Measurements from ENCODE around the gene OSBPL2. TPM values are rescaled to one million over a fixed set of nuclear protein-coding genes. Genes with fewer than 3 reads are reported as not detected.

Gene OSBPL2
- total RNA-seq, 1 donor from 2014 or later = 28.4 TPM

- H3K79me2 ChIP-seq (ENCODE audit: low read depth) = no peaks in the 10 kb centered on the region
- no peak overlapping the region for H2AFZ ChIP-seq (replicated peaks)
- H3K27ac Mint-ChIP-seq = no peak overlapping the region
- no peaks in the 10 kb centered on the region for H3K4me1 Mint-ChIP-seq
- no peaks in the 10 kb centered on the region for H3K9me3 Mint-ChIP-seq
- no peaks in the 10 kb centered on the region for H3K27me3 Mint-ChIP-seq (ENCODE audit: insufficient read depth, low read depth)
- H3K27me3 ChIP-seq = no peaks in the 10 kb centered on the region
- no peak overlapping the region for H3K4me3 Mint-ChIP-seq
- H3K4me1 ChIP-seq = no peaks in the 10 kb centered on the region
- no peak overlapping the region for H3K4me3 ChIP-seq
- no peak overlapping the region for H3K9ac ChIP-seq
- no peaks in the 10 kb centered on the region for H3K9me3 ChIP-seq (ENCODE audit: low read depth)
- no peaks in the 10 kb centered on the region for H3F3A ChIP-seq (ENCODE audit: low read depth)
- H3K4me2 ChIP-seq = no peak overlapping the region
- H3K36me3 ChIP-seq = peaks cover 1% of the 10 kb centered on the region
- no peak for TF ChIP-seq EZH2 (IDR thresholded peaks at IDR 0.05)
- TF ChIP-seq EZH2phosphoT487 (IDR thresholded peaks at IDR 0.05) = no peak
- no peak for TF ChIP-seq CTCF (IDR thresholded peaks at IDR 0.05)
- H3K36me3 Mint-ChIP-seq = peaks cover 4% of the 10 kb centered on the region
- H4K20me1 ChIP-seq (ENCODE audit: low read depth) = no peaks in the 10 kb centered on the region
- no peak overlapping the region for H3K27ac ChIP-seq
- no peak for DNase-seq (ENCODE audit: low spot score)
These were observed 92.4 kb downstream of the OSBPL2 start for GRCh38 chr20:62330576-62331317.

GRCh38 chr20:62331347-62331746 lies 93.0 kb downstream of the OSBPL2 start:
- Histone ChIP-seq H3K4me2 (no peak overlapping the region), H3K79me2 (ENCODE audit: low read depth) (no peaks in the 10 kb centered on the region), H4K20me1 (ENCODE audit: low read depth) (no peaks in the 10 kb centered on the region), H3K27me3 (no peaks in the 10 kb centered on the region), H3K27ac (no peak overlapping the region), H3F3A (ENCODE audit: low read depth) (no peaks in the 10 kb centered on the region), H3K36me3 (no peaks in the 10 kb centered on the region), H3K9ac (no peak overlapping the region), H3K4me1 (no peaks in the 10 kb centered on the region), H3K9me3 (ENCODE audit: low read depth) (no peaks in the 10 kb centered on the region), H2AFZ (replicated peaks) (no peak overlapping the region), H3K4me3 (no peak overlapping the region)
- Mint-ChIP-seq H3K27me3 (ENCODE audit: insufficient read depth, low read depth) (no peaks in the 10 kb centered on the region), H3K36me3 (no peaks in the 10 kb centered on the region), H3K4me3 (no peak overlapping the region), H3K27ac (peak overlapping the region; percentile 79), H3K9me3 (no peaks in the 10 kb centered on the region), H3K4me1 (no peaks in the 10 kb centered on the region)
- DNase-seq (ENCODE audit: low spot score) = no peak
- TF ChIP-seq EZH2 (IDR thresholded peaks at IDR 0.05) (no peak), EZH2phosphoT487 (IDR thresholded peaks at IDR 0.05) (no peak), CTCF (IDR thresholded peaks at IDR 0.05) (no peak)

GRCh38 chr20:62332421-62332820 lies 94.1 kb downstream of the OSBPL2 start:
- Histone ChIP-seq H3K36me3 (no peaks in the 10 kb centered on the region), H4K20me1 (ENCODE audit: low read depth) (no peaks in the 10 kb centered on the region), H3F3A (ENCODE audit: low read depth) (no peaks in the 10 kb centered on the region), H3K9ac (no peak overlapping the region), H2AFZ (replicated peaks) (no peak overlapping the region), H3K4me3 (no peak overlapping the region), H3K4me2 (no peak overlapping the region), H3K27ac (no peak overlapping the region), H3K9me3 (ENCODE audit: low read depth) (no peaks in the 10 kb centered on the region), H3K27me3 (no peaks in the 10 kb centered on the region), H3K79me2 (ENCODE audit: low read depth) (no peaks in the 10 kb centered on the region), H3K4me1 (no peaks in the 10 kb centered on the region)
- no peak overlapping the region for H3K27ac Mint-ChIP-seq
- no peaks in the 10 kb centered on the region for H3K27me3 Mint-ChIP-seq (ENCODE audit: insufficient read depth, low read depth)
- no peaks in the 10 kb centered on the region for H3K4me1 Mint-ChIP-seq
- H3K9me3 Mint-ChIP-seq = no peaks in the 10 kb centered on the region
- H3K4me3 Mint-ChIP-seq = no peak overlapping the region
- DNase-seq (ENCODE audit: low spot score) = no peak
- no peaks in the 10 kb centered on the region for H3K36me3 Mint-ChIP-seq
- no peak for TF ChIP-seq EZH2phosphoT487 (IDR thresholded peaks at IDR 0.05)
- no peak for TF ChIP-seq CTCF (IDR thresholded peaks at IDR 0.05)
- no peak for TF ChIP-seq EZH2 (IDR thresholded peaks at IDR 0.05)

Measured in neural progenitor cell (in vitro differentiated cells).